22Rv1 (cell line): ENCODE results near the gene FOXL2.

Source experiments
- ZFX ChIP-seq: fragments of 450-650 bp; IDR thresholded peaks from 2 replicates; pipeline ENCODE4 v1.6.1; 2017; ENCODE audit warnings: antibody characterized with exemption, borderline replicate concordance
- TF ChIP-seq, protein P1 (sequence below): fragments of 450-650 bp; IDR thresholded peaks from 2 replicates; pipeline ENCODE4 v1.5.1; 2017; ENCODE audit warnings: mild to moderate bottlenecking

DNA sequence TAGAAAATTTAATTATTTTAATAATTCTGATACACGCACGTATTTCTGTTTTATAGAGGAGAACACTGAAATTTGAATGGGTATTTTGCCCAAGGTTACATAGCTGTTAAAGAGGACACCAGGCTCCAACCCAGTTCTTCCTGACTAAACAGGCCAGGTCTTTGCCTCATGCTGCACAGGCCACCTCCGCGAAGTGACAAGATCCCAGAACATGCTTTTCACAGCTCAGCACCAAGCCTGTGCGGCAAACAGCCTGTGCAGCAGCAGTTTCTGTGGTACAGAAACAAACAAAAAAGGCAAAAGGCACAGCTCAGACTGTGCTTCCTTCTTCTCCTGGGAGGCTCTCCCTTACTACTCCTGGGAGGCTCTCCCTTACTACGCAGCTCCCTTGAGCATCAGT, 6.5 kb downstream of the FOXL2 start:
- TF ChIP-seq, protein P1, sequence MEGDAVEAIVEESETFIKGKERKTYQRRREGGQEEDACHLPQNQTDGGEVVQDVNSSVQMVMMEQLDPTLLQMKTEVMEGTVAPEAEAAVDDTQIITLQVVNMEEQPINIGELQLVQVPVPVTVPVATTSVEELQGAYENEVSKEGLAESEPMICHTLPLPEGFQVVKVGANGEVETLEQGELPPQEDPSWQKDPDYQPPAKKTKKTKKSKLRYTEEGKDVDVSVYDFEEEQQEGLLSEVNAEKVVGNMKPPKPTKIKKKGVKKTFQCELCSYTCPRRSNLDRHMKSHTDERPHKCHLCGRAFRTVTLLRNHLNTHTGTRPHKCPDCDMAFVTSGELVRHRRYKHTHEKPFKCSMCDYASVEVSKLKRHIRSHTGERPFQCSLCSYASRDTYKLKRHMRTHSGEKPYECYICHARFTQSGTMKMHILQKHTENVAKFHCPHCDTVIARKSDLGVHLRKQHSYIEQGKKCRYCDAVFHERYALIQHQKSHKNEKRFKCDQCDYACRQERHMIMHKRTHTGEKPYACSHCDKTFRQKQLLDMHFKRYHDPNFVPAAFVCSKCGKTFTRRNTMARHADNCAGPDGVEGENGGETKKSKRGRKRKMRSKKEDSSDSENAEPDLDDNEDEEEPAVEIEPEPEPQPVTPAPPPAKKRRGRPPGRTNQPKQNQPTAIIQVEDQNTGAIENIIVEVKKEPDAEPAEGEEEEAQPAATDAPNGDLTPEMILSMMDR: no peak
- no peak for TF ChIP-seq ZFX
